CD4-positive, alpha-beta T cell (primary cell): ENCODE measurements around the gene ARHGAP15. TPM values are rescaled to one million over a fixed set of nuclear protein-coding genes. Genes with fewer than 3 reads are reported as not detected.

Source experiments
- ATAC-seq: fragments of 200-7000 bp; cut with Tn5 transposase; one replicate; pipeline ENCODE4 v1.10.0; 2022; ENCODE audit warnings: mild to moderate bottlenecking; ENCODE audit not compliant: poor library complexity
- CTCF ChIA-PET: fragments of 350-600 bp; sonication (Branson Sonifier 250); formaldehyde crosslinking; loops from one replicate; lab custom pipeline; 2021; ENCODE audit warnings: antibody characterized with exemption, inconsistent platforms; lab: Charles Lee
- POLR2A ChIA-PET: fragments of 350-600 bp; sonication (Branson Sonifier 250); formaldehyde crosslinking; loops from one replicate; lab custom pipeline; 2021; ENCODE audit warnings: antibody characterized with exemption, inconsistent platforms; lab: Charles Lee
- DNase-seq, 14 experiments: peaks; one replicate each; pipeline ENCODE4 v3.0.0-alpha.2; 2013 to 2020; ENCODE audit warnings: mixed read lengths in 2 of 14
- H3K27ac ChIP-seq, 2 donors: one replicate each; pipeline versions ENCODE4 v1.5.1 to v1.7.0; 2013; ENCODE audit warnings: low read length in 2 of 2, low read depth in 1 of 2, mild to moderate bottlenecking in 1 of 2
- H3K27me3 ChIP-seq, 2 experiments: 1 replicate in 1 of 2; 2 replicates in 1 of 2; pipeline versions ENCODE4 v1.6.1 to v1.7.0; 2013; ENCODE audit warnings: low read length in 2 of 2, control low read depth in 1 of 2, mild to moderate bottlenecking in 1 of 2, moderate library complexity in 1 of 2; ENCODE audit not compliant: insufficient read depth in 2 of 2, control insufficient read depth in 1 of 2
- H3K36me3 ChIP-seq: one replicate; pipeline ENCODE4 v1.6.1; 2013; ENCODE audit warnings: low read length, control low read depth; ENCODE audit not compliant: insufficient read depth
- H3K4me1 ChIP-seq: one replicate; pipeline ENCODE4 v1.6.1; 2013; ENCODE audit warnings: low read length, control low read depth; ENCODE audit not compliant: insufficient read depth
- H3K4me3 ChIP-seq: one replicate; pipeline ENCODE4 v1.5.1; 2013; ENCODE audit warnings: mild to moderate bottlenecking, low read length, moderate library complexity
- H3K9me3 ChIP-seq, 2 experiments: 1 replicate in 1 of 2; 2 replicates in 1 of 2; pipeline versions ENCODE4 v1.6.1 to v1.7.0; 2013; ENCODE audit warnings: low read length in 2 of 2, mild to moderate bottlenecking in 2 of 2, control low read depth in 1 of 2, moderate library complexity in 1 of 2; ENCODE audit not compliant: control insufficient read depth in 1 of 2, insufficient read depth in 1 of 2
- H3K27ac Mint-ChIP-seq: one replicate; pipeline ENCODE4 v1.8.0; 2020; ENCODE audit warnings: mixed read lengths
- H3K27me3 Mint-ChIP-seq: one replicate; pipeline ENCODE4 v1.8.0; 2021; ENCODE audit warnings: mixed read lengths
- H3K36me3 Mint-ChIP-seq: one replicate; pipeline ENCODE4 v1.8.0; 2021; ENCODE audit warnings: low read depth, mixed read lengths
- H3K4me1 Mint-ChIP-seq: one replicate; pipeline ENCODE4 v1.8.0; 2021; ENCODE audit warnings: low read depth, mixed read lengths
- H3K4me3 Mint-ChIP-seq: one replicate; pipeline ENCODE4 v1.8.0; 2020; ENCODE audit warnings: mild to moderate bottlenecking, mixed read lengths
- H3K9me3 Mint-ChIP-seq: one replicate; pipeline ENCODE4 v1.8.0; 2020; ENCODE audit warnings: mixed read lengths
- intact Hi-C, 2 experiments: fragments of 100-400 bp; cut with DNase I in 1 of 2; cut with micrococcal nuclease in 1 of 2; formaldehyde crosslinking; loops; one replicate each; pipeline versions ENCODE4 v1.15.1 to v1.9.0; 2023 to 2025; cut with DNase I, micrococcal nuclease
- total RNA-seq, 174 experiments: library from RNA in 2 of 174; stranded (reverse) in 2 of 174; gene quantifications; one replicate each; pipeline ENCODE4 v1.2.3 and lab custom pipeline; 2021 to 2026
- TF ChIP-seq, protein P1 (sequence below): fragments of 200-600 bp; IDR thresholded peaks from one replicate; pipeline ENCODE4 v1.8.0; 2022; ENCODE audit warnings: antibody characterized with exemption, mild to moderate bottlenecking

Gene ARHGAP15
- total RNA-seq, 2 experiments from 2014 or later: 158 to 165 TPM

- Mint-ChIP-seq H3K27me3 (no peaks in the 10 kb centered on the region), H3K9me3 (peaks cover 20% of the 10 kb centered on the region), H3K4me1 (peaks cover 18% of the 10 kb centered on the region), H3K27ac (no peak overlapping the region), H3K4me3 (no peak overlapping the region), H3K36me3 (peaks cover 91% of the 10 kb centered on the region)
- Histone ChIP-seq H3K4me3 (no peak overlapping the region), H3K27ac (no peak overlapping the region), H3K9me3 (peaks cover 0 to 11% of the 10 kb centered on the region in 2 experiments), H3K4me1 (no peaks in the 10 kb centered on the region), H3K36me3 (peaks cover 55% of the 10 kb centered on the region), H3K27me3 (no peaks in the 10 kb centered on the region)
- DNase-seq (no peak), ATAC-seq (no peak)
- intact Hi-C loops: no loop called here
- ChIA-PET POLR2A (no interaction called here), CTCF (no interaction called here)
- TF ChIP-seq, protein P1, sequence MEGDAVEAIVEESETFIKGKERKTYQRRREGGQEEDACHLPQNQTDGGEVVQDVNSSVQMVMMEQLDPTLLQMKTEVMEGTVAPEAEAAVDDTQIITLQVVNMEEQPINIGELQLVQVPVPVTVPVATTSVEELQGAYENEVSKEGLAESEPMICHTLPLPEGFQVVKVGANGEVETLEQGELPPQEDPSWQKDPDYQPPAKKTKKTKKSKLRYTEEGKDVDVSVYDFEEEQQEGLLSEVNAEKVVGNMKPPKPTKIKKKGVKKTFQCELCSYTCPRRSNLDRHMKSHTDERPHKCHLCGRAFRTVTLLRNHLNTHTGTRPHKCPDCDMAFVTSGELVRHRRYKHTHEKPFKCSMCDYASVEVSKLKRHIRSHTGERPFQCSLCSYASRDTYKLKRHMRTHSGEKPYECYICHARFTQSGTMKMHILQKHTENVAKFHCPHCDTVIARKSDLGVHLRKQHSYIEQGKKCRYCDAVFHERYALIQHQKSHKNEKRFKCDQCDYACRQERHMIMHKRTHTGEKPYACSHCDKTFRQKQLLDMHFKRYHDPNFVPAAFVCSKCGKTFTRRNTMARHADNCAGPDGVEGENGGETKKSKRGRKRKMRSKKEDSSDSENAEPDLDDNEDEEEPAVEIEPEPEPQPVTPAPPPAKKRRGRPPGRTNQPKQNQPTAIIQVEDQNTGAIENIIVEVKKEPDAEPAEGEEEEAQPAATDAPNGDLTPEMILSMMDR: no peak
Measured at GRCh38 chr2:143635936-143636335, 506.7 kb downstream of the ARHGAP15 start.

DNA sequence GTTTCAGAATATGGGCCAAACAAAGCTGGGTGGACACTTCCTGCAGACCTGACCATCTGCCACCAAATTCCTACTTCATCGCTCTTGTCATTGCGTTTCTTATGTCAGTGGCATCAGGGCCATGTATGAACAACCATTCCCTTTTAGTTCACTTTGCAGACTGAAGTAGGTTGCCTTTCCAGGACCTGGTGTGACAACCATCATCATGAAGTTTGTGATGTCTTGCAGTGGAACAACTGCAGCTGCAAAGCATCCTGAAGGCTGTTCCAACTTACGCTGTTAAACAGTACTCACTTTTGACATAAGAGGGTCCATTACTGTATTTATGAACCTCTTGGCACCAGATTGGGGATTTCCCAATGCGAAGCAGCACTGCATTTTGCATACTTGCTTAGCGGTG, 511.6 kb downstream of the ARHGAP15 start:
- Mint-ChIP-seq H3K36me3 (peaks cover 91% of the 10 kb centered on the region), H3K4me1 (peaks cover 19% of the 10 kb centered on the region), H3K4me3 (no peak overlapping the region), H3K27me3 (no peaks in the 10 kb centered on the region), H3K27ac (no peak overlapping the region), H3K9me3 (peaks cover 7% of the 10 kb centered on the region)
- Histone ChIP-seq H3K9me3 (peaks cover 0 to 11% of the 10 kb centered on the region in 2 experiments), H3K4me3 (no peak overlapping the region), H3K27ac (no peak overlapping the region), H3K27me3 (no peaks in the 10 kb centered on the region), H3K4me1 (no peaks in the 10 kb centered on the region), H3K36me3 (peaks cover 41% of the 10 kb centered on the region)
- ATAC-seq (no peak), DNase-seq (no peak)
- CTCF ChIA-PET: no interaction called here
- POLR2A ChIA-PET: no interaction called here
- intact Hi-C loops: no loop called here
- TF ChIP-seq, protein P1: no peak

DNA sequence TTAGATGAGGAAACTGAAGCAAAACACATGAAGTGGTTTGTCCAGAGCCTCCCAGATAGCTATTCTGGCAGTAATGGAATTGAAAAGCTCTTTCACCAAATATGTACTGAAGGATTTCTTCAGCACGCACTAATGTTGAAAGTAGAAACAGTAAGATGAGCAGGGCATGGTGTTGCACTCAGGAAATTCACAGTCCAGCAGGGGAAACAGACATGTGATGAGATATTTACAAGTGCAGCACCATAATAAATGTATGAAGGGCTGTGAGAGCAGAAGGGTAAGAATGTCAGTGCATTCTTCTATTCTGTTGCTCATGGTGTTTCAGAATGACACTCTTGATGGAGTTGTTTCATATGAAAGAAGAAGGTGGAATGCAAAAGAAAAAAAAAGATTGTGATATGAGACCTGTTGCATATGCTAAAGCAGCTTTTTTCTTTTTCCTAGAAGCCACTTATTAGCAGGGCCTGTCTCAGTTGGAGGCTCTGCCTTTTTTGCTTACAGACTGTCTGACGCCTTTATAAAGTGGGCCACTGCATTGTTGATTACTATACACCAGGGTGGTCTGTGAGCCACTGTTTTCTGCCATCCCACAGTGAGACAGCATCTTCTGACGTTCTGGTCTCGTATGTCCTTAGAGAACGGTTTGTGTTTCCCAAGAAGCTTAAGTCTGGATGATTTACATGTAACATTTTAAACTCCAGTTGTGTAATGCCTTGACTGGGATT, 516.9 kb downstream of the ARHGAP15 start:
- TF ChIP-seq, protein P1: no peak
- Histone ChIP-seq H3K27ac (no peak overlapping the region), H3K9me3 (peaks cover 0 to 6% of the 10 kb centered on the region in 2 experiments), H3K4me1 (no peaks in the 10 kb centered on the region), H3K36me3 (peaks cover 47% of the 10 kb centered on the region), H3K27me3 (no peaks in the 10 kb centered on the region), H3K4me3 (no peak overlapping the region)
- POLR2A ChIA-PET: no interaction called here
- DNase-seq: no peak
- H3K36me3 Mint-ChIP-seq: peaks cover 100% of the 10 kb centered on the region
- H3K27me3 Mint-ChIP-seq: no peaks in the 10 kb centered on the region
- CTCF ChIA-PET: no interaction called here
- peaks cover 19% of the 10 kb centered on the region for H3K4me1 Mint-ChIP-seq
- peaks cover 10% of the 10 kb centered on the region for H3K9me3 Mint-ChIP-seq
- ATAC-seq: no peak
- intact Hi-C loops: no loop called here
- H3K4me3 Mint-ChIP-seq: no peak overlapping the region
- H3K27ac Mint-ChIP-seq: no peak overlapping the region
